Mesothelial cell of epicardium (in vitro differentiated cells): ENCODE measurements around the gene GYPB. TPM values are rescaled to one million over a fixed set of nuclear protein-coding genes. Genes with fewer than 3 reads are reported as not detected.
"Not testable (repeated sequence)": the region's sequence is repeated elsewhere in the genome, so short reads cannot be mapped to it uniquely, and the experiment has no call there.

Experiments used
- DNase-seq, 2 experiments: peaks; one replicate each; pipeline ENCODE4 v3.0.0; 2021; ENCODE audit warnings: low spot score in 2 of 2; ENCODE audit not compliant: unreplicated experiment in 2 of 2
- H3K27ac Mint-ChIP-seq: 2 replicates; pipeline ENCODE4 v1.8.0; 2021; ENCODE audit warnings: mixed read lengths
- H3K27me3 Mint-ChIP-seq: 2 replicates; pipeline ENCODE4 v1.8.0; 2021; ENCODE audit warnings: low read depth, mixed read lengths
- H3K36me3 Mint-ChIP-seq: 2 replicates; pipeline ENCODE4 v1.8.0; 2021; ENCODE audit warnings: mixed read lengths
- H3K4me1 Mint-ChIP-seq: 2 replicates; pipeline ENCODE4 v1.8.0; 2021; ENCODE audit warnings: mixed read lengths
- H3K4me3 Mint-ChIP-seq: 2 replicates; pipeline ENCODE4 v1.8.0; 2021; ENCODE audit warnings: mild to moderate bottlenecking, moderate library complexity, mixed read lengths
- H3K9me3 Mint-ChIP-seq: 2 replicates; pipeline ENCODE4 v1.8.0; 2021; ENCODE audit warnings: mixed read lengths
- CTCF ChIP-seq: fragments of 200-600 bp; sonication (generic); IDR thresholded peaks from one replicate; pipeline ENCODE4 v1.5.0; 2021; ENCODE audit warnings: antibody characterized with exemption; ENCODE audit not compliant: unreplicated experiment
- total RNA-seq: library from RNA; stranded (reverse); gene quantifications from 3 replicates; pipeline ENCODE4 v1.2.1, GENCODE V29; 2021

GYPB gene
- total RNA-seq, 1 donor from 2014 or later, result not detected

- H3K27ac Mint-ChIP-seq, result no peak overlapping the region
- no peaks in the 10 kb centered on the region for H3K4me1 Mint-ChIP-seq
- no peak for TF ChIP-seq CTCF
- peaks cover 2% of the 10 kb centered on the region for H3K27me3 Mint-ChIP-seq
- H3K4me3 Mint-ChIP-seq, result no peak overlapping the region
- DNase-seq, result no peak
- H3K9me3 Mint-ChIP-seq, result no peaks in the 10 kb centered on the region
- no peaks in the 10 kb centered on the region for H3K36me3 Mint-ChIP-seq
Observed at GRCh38 chr4:143961075-143961474, 58.1 kb downstream of the GYPB start.

- H3K27ac Mint-ChIP-seq, H3K4me3 Mint-ChIP-seq, DNase-seq, H3K36me3 Mint-ChIP-seq, H3K27me3 Mint-ChIP-seq, H3K4me1 Mint-ChIP-seq: not testable (repeated sequence)
- H3K9me3 Mint-ChIP-seq, result peaks cover 14% of the 10 kb centered on the region
Observed at GRCh38 chr4:143955306-143955705, 63.9 kb downstream of the GYPB start.

- not testable (repeated sequence) for H3K4me3 Mint-ChIP-seq, H3K27ac Mint-ChIP-seq
Observed at GRCh38 chr4:143951458-143951972, 67.7 kb downstream of the GYPB start.

DNA sequence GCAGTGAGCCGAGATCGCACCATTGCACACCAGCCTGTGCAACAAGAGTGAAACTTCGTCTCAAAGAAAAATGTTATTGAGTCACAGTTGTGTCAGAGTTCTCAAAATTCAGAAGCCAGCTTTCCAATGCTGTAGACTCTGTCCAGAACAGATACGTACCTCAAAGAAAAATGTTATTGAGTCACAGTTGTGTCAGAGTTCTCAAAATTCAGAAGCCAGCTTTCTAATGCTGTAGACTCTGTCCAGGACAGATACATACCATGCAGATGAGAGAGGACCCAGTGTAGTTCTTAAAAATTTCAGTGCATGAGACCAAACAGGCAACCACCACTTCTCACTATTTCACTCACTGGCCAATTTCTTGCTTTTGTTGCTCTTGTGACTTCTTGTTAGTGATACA lies 68.2 kb downstream of the GYPB start:
- peaks cover 14% of the 10 kb centered on the region for H3K9me3 Mint-ChIP-seq
- not testable (repeated sequence) for H3K4me1 Mint-ChIP-seq, H3K27me3 Mint-ChIP-seq, H3K4me3 Mint-ChIP-seq, H3K36me3 Mint-ChIP-seq, H3K27ac Mint-ChIP-seq, DNase-seq

More at GRCh38 chr4:143951458-143951972, 67.7 kb downstream of the GYPB start:
- H3K36me3 Mint-ChIP-seq, DNase-seq, H3K27me3 Mint-ChIP-seq, H3K4me1 Mint-ChIP-seq: not testable (repeated sequence)
- peaks cover 14% of the 10 kb centered on the region for H3K9me3 Mint-ChIP-seq

DNA sequence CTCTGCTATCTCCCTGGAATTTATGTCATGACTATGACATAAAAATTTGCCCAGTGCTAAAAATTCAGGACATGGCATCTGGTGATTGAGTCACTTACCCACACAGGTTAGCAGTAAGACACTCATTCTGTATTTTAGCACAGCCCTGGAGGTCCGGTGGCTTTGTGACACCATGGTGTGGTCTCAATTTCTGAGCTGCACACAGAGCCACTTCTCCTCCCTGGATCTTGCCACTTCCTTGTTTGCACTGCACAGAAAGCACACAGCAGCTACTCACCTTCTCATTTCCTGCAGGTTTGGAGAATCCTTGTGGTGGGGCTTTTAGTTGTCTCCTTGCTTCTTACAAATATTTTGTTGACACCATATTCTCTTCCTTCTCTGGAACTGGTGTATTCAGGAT lies 69.0 kb downstream of the GYPB start:
- H3K9me3 Mint-ChIP-seq, result peaks cover 14% of the 10 kb centered on the region
- H3K36me3 Mint-ChIP-seq, H3K27ac Mint-ChIP-seq, H3K4me3 Mint-ChIP-seq, H3K27me3 Mint-ChIP-seq, H3K4me1 Mint-ChIP-seq, DNase-seq: not testable (repeated sequence)

- H3K27ac Mint-ChIP-seq, H3K27me3 Mint-ChIP-seq, DNase-seq, H3K4me1 Mint-ChIP-seq, H3K36me3 Mint-ChIP-seq, H3K4me3 Mint-ChIP-seq: not testable (repeated sequence)
- peaks cover 11% of the 10 kb centered on the region for H3K9me3 Mint-ChIP-seq
Observed at GRCh38 chr4:143947493-143947892, 71.7 kb downstream of the GYPB start.

Other genes starting within 250 kb of the GYPB start
- gene GYPE, start 113.8 kb downstream of the GYPB start, total RNA-seq, result not detected in 3 replicates
- not detected in 3 replicates for gene GYPA, start 121.3 kb upstream of the GYPB start, total RNA-seq